Measurements from ENCODE around the gene APOO.
"Not testable (repeated sequence)": the region's sequence is repeated elsewhere in the genome, so short reads cannot be mapped to it uniquely, and the experiment has no call there.

Gene APOO

GRCh38 chrX:23870041-23870440 lies 37.7 kb downstream of the APOO start:
- Histone ChIP-seq H3K9me3 (no peaks in the 10 kb centered on the region), H3K36me3 (no peaks in the 10 kb centered on the region), H3K4me1 (no peaks in the 10 kb centered on the region), H3K4me3 (no peak overlapping the region), H3K27ac (no peak overlapping the region), H3K27me3 (no peaks in the 10 kb centered on the region)
- intact Hi-C loops (cut with DNase I; ENCODE audit: low total_unique reads) = no loop called here
- no peak for DNase-seq
- no peak for TF ChIP-seq CTCF (IDR thresholded peaks at IDR 0.05)

GRCh38 chrX:23864742-23865326 lies 42.9 kb downstream of the APOO start:
- Histone ChIP-seq H3K27ac (no peak overlapping the region), H3K9me3 (no peaks in the 10 kb centered on the region), H3K27me3 (no peaks in the 10 kb centered on the region), H3K4me3 (no peak overlapping the region), H3K4me1 (no peaks in the 10 kb centered on the region), H3K36me3 (no peaks in the 10 kb centered on the region)
- intact Hi-C loops (cut with DNase I; ENCODE audit: low total_unique reads) = no loop called here
- no peak for DNase-seq
- no peak for TF ChIP-seq CTCF (IDR thresholded peaks at IDR 0.05)

GRCh38 chrX:23861952-23862351 lies 45.8 kb downstream of the APOO start:
- H3K36me3 ChIP-seq; DNase-seq; intact Hi-C loops (cut with DNase I; ENCODE audit: low total_unique reads); H3K9me3 ChIP-seq; H3K4me3 ChIP-seq; H3K27ac ChIP-seq; H3K27me3 ChIP-seq; H3K4me1 ChIP-seq: not testable (repeated sequence)

- TF ChIP-seq CTCF (IDR thresholded peaks at IDR 0.05) = no peak
- intact Hi-C loops (cut with DNase I; ENCODE audit: low total_unique reads) = no loop called here
- Histone ChIP-seq H3K27ac (no peak overlapping the region), H3K4me1 (no peaks in the 10 kb centered on the region), H3K36me3 (no peaks in the 10 kb centered on the region), H3K27me3 (no peaks in the 10 kb centered on the region), H3K4me3 (no peak overlapping the region), H3K9me3 (no peaks in the 10 kb centered on the region)
- no peak for DNase-seq
Observed at GRCh38 chrX:23861215-23861896, 46.4 kb downstream of the APOO start.

GRCh38 chrX:23859238-23859637 lies 48.5 kb downstream of the APOO start:
- H3K4me3 ChIP-seq; H3K9me3 ChIP-seq; intact Hi-C loops (cut with DNase I; ENCODE audit: low total_unique reads); DNase-seq; H3K27me3 ChIP-seq; H3K36me3 ChIP-seq; H3K27ac ChIP-seq; H3K4me1 ChIP-seq: not testable (repeated sequence)

- Histone ChIP-seq H3K27ac (no peak overlapping the region), H3K4me1 (no peaks in the 10 kb centered on the region), H3K9me3 (no peaks in the 10 kb centered on the region), H3K27me3 (no peaks in the 10 kb centered on the region), H3K4me3 (no peak overlapping the region), H3K36me3 (no peaks in the 10 kb centered on the region)
- TF ChIP-seq CTCF (IDR thresholded peaks at IDR 0.05) = no peak
- intact Hi-C loops (cut with DNase I; ENCODE audit: low total_unique reads) = no loop called here
- no peak for DNase-seq
Observed at GRCh38 chrX:23857935-23858334, 49.8 kb downstream of the APOO start.
